GM12891 (cell line): ENCODE results near the gene OR1L8.

Source experiments
- PAX5 ChIP-seq: IDR thresholded peaks from 2 replicates; pipeline ENCODE4 v1.6.1; 2011; ENCODE audit warnings: low read length, moderate library complexity, mild to moderate bottlenecking; ENCODE audit not compliant: insufficient read depth, severe bottlenecking
- POLR2A ChIP-seq: IDR thresholded peaks from 2 replicates; pipeline ENCODE4 v1.6.1; 2011; ENCODE audit warnings: low read depth, low read length, control low read depth
- POLR2AphosphoS5 ChIP-seq: IDR thresholded peaks from 2 replicates; pipeline ENCODE4 v1.6.1; 2011; ENCODE audit warnings: low read depth, low read length, control low read depth
- SPI1 ChIP-seq: IDR thresholded peaks from 2 replicates; pipeline ENCODE4 v1.6.1; 2011; ENCODE audit warnings: low read depth, low read length, control low read depth
- TAF1 ChIP-seq: IDR thresholded peaks from 2 replicates; pipeline ENCODE4 v1.6.1; 2011; ENCODE audit warnings: low read depth, low read length, control low read depth

- TF ChIP-seq POLR2A (no peak), POLR2AphosphoS5 (no peak), SPI1 (no peak), TAF1 (no peak), PAX5 (no peak)
Measured at GRCh38 chr9:122538757-122539156, 44.4 kb downstream of the OR1L8 start.
